Natural killer cell (primary cell): ENCODE results near the gene AP1M1. TPM values are rescaled to one million over a fixed set of nuclear protein-coding genes. Genes with fewer than 3 reads are reported as not detected.

Experiments
- ATAC-seq, 3 donors: fragments of 150-1000 bp in 2 of 3; fragments of 200-7000 bp in 1 of 3; cut with Tn5 transposase; 1 replicate in 1 of 3; 2 replicates in 2 of 3; pipeline ENCODE4 v1.10.0; 2021; ENCODE audit warnings: mild to moderate bottlenecking in 2 of 3, moderate library complexity in 2 of 3
- DNase-seq, 2 donors: peaks; one replicate each; pipeline versions ENCODE4 v3.0.0 to v3.0.0-alpha.2; 2013 to 2021; ENCODE audit warnings: mixed read lengths in 1 of 2
- H3K27ac ChIP-seq: one replicate; pipeline ENCODE4 v1.5.1; 2013; ENCODE audit warnings: mild to moderate bottlenecking, low read length
- H3K27me3 ChIP-seq: one replicate; pipeline ENCODE4 v1.6.1; 2013; ENCODE audit warnings: low read length; ENCODE audit not compliant: control insufficient read depth, insufficient read depth
- H3K36me3 ChIP-seq: one replicate; pipeline ENCODE4 v1.6.1; 2013; ENCODE audit warnings: low read length; ENCODE audit not compliant: control insufficient read depth, insufficient read depth
- H3K4me1 ChIP-seq: one replicate; pipeline ENCODE4 v1.6.1; 2013; ENCODE audit warnings: low read length; ENCODE audit not compliant: control insufficient read depth, insufficient read depth
- H3K4me3 ChIP-seq: one replicate; pipeline ENCODE4 v1.5.1; 2013; ENCODE audit warnings: low read length
- H3K9me3 ChIP-seq: one replicate; pipeline ENCODE4 v1.6.1; 2013; ENCODE audit warnings: low read length; ENCODE audit not compliant: control insufficient read depth, insufficient read depth
- H3K27ac Mint-ChIP-seq, 2 donors: one replicate each; pipeline ENCODE4 v1.8.0; 2022; ENCODE audit warnings: mild to moderate bottlenecking in 2 of 2, mixed read lengths in 2 of 2, moderate library complexity in 1 of 2
- H3K27me3 Mint-ChIP-seq, 2 donors: one replicate each; pipeline ENCODE4 v1.8.0; 2022; ENCODE audit warnings: low read depth in 2 of 2, mixed read lengths in 2 of 2
- H3K36me3 Mint-ChIP-seq: one replicate; pipeline ENCODE4 v1.8.0; 2022; ENCODE audit warnings: mixed read lengths
- H3K4me1 Mint-ChIP-seq, 2 donors: one replicate each; pipeline ENCODE4 v1.8.0; 2022; ENCODE audit warnings: mixed read lengths in 2 of 2
- H3K4me3 Mint-ChIP-seq: one replicate; pipeline ENCODE4 v1.8.0; 2022; ENCODE audit warnings: mild to moderate bottlenecking, moderate library complexity, mixed read lengths
- H3K9me3 Mint-ChIP-seq, 2 donors: one replicate each; pipeline ENCODE4 v1.8.0; 2022; ENCODE audit warnings: mixed read lengths in 2 of 2
- WGBS: methylation state at CpG from one replicate; pipeline ENCODE4 v1.1.7; 2013; ENCODE audit warnings: missing lambda C conversion rate; ENCODE audit not compliant: insufficient coverage; 5-methylcytosine and 5-hydroxymethylcytosine counted together
- intact Hi-C: fragments of 100-400 bp; cut with micrococcal nuclease; formaldehyde crosslinking; loops from one replicate; pipeline ENCODE4 v1.14.2; 2022
- total RNA-seq, 4 donors: library from RNA; stranded (reverse); fragments of 120-200 nt in 1 of 4; gene quantifications; one replicate each; pipeline versions ENCODE4 v1.2.3 to v1.2.4, GENCODE V29; 2013 to 2022
- TF ChIP-seq, protein P1 (sequence below): fragments of 200-600 bp; IDR thresholded peaks from one replicate; pipeline ENCODE4 v1.8.0; 2022; ENCODE audit warnings: antibody characterized with exemption

The AP1M1 gene
- total RNA-seq, 3 donors from 2014 or later (not counting 1 experiment from before 2014, with no cell fraction given), result 99.0 to 124 (median 100) TPM

- Mint-ChIP-seq H3K27ac (no peak overlapping the region), H3K36me3 (no peaks in the 10 kb centered on the region)
Observed at GRCh38 chr19:16257509-16258002, 59.8 kb downstream of the AP1M1 start.

DNA sequence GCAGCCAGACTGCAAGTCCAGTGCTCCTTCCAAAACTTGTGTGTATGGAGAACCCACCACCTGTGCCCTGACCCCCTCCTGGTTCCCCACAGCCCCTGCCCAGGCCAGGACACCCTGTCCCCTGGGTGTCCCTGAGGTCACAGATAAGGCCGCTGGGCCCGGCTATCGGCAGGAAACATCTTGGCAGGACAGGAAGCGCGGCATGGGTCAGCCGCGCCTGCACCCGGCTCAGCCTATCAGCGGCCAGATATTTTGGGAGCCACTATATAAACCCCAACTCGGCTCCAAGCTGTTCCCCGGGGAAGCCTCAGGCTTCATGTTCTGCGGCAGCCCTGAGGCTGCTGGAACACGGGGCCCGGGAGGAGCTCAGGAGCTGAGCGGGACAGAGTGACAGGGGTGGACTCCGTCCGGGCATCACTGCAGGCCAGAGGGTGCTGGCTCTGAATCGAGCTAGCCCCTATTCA is 60.8 kb downstream of the AP1M1 start:
- peaks cover 78% of the 10 kb centered on the region for H3K4me1 ChIP-seq
- no peaks in the 10 kb centered on the region for H3K9me3 ChIP-seq
- H3K4me1 Mint-ChIP-seq, result peaks cover 28 to 51% of the 10 kb centered on the region in 2 donors
- no peak overlapping the region for H3K4me3 Mint-ChIP-seq
- H3K36me3 Mint-ChIP-seq, result no peaks in the 10 kb centered on the region
- peak overlapping the region; percentile 67 for H3K27ac ChIP-seq
- intact Hi-C loops, result no loop called here
- TF ChIP-seq, protein P1, sequence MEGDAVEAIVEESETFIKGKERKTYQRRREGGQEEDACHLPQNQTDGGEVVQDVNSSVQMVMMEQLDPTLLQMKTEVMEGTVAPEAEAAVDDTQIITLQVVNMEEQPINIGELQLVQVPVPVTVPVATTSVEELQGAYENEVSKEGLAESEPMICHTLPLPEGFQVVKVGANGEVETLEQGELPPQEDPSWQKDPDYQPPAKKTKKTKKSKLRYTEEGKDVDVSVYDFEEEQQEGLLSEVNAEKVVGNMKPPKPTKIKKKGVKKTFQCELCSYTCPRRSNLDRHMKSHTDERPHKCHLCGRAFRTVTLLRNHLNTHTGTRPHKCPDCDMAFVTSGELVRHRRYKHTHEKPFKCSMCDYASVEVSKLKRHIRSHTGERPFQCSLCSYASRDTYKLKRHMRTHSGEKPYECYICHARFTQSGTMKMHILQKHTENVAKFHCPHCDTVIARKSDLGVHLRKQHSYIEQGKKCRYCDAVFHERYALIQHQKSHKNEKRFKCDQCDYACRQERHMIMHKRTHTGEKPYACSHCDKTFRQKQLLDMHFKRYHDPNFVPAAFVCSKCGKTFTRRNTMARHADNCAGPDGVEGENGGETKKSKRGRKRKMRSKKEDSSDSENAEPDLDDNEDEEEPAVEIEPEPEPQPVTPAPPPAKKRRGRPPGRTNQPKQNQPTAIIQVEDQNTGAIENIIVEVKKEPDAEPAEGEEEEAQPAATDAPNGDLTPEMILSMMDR, result no peak
- peak in 1 of 3 donors; percentile 58 for ATAC-seq
- H3K36me3 ChIP-seq, result no peaks in the 10 kb centered on the region
- peaks cover 0 to 3% of the 10 kb centered on the region in 2 donors for H3K27me3 Mint-ChIP-seq
- H3K27ac Mint-ChIP-seq, result no peak overlapping the region
- DNase-seq, result no peak
- H3K9me3 Mint-ChIP-seq, result no peaks in the 10 kb centered on the region
- H3K27me3 ChIP-seq, result no peaks in the 10 kb centered on the region
- no peak overlapping the region for H3K4me3 ChIP-seq
- WGBS, result 24% methylated on average over 18 of the region's 18 CpGs

More at GRCh38 chr19:16257509-16258002, 59.8 kb downstream of the AP1M1 start:
- H3K4me3 Mint-ChIP-seq, result no peak overlapping the region
- ATAC-seq (no peak), DNase-seq (no peak)
- 89% methylated on average over 8 of the region's 8 CpGs for WGBS
- Histone ChIP-seq H3K4me3 (no peak overlapping the region), H3K27ac (peak overlapping the region; percentile 57), H3K4me1 (peaks cover 75% of the 10 kb centered on the region), H3K27me3 (no peaks in the 10 kb centered on the region), H3K36me3 (no peaks in the 10 kb centered on the region), H3K9me3 (no peaks in the 10 kb centered on the region)
- peaks cover 0 to 3% of the 10 kb centered on the region in 2 donors for H3K27me3 Mint-ChIP-seq
- intact Hi-C loops, result no loop called here
- peaks cover 25 to 47% of the 10 kb centered on the region in 2 donors for H3K4me1 Mint-ChIP-seq
- H3K9me3 Mint-ChIP-seq, result no peaks in the 10 kb centered on the region
- TF ChIP-seq, protein P1, result no peak

DNA sequence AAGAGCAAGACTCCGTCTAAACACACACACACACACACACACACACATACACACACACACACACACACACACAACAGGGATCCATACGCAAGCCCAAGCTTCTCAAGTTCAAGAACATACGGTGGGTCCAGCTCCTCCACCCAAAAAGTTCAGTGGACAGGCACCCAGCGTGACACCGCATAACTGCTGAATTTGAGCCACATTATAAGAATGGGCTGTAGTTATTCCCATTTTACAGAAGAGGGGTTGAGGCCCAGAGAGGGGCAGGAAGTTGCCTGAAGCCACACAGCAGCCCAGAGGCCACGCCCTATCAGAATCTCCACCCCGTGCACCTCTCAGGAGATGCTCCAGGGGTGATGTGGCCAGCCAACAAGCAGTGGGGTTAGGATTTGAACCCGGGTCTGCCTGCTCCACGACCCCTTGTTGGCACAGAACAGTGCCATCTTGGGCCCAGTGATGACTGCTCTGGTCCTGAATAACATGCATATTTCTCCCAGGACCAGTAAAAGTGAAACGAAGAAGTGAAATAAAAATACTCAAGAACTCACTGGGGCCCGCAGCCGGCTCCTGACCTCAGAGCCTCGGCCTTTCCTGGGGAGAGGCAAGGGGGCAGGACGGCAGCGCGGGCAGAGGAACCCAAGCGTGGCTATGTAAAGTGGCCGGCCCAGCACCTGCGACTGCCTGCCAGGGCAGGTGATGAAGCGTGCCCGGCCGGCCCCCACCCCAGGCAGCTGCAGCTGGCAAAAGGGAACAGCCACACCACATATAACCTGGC is 61.9 kb downstream of the AP1M1 start:
- Mint-ChIP-seq H3K36me3 (no peaks in the 10 kb centered on the region), H3K27me3 (peaks cover 0 to 3% of the 10 kb centered on the region in 2 donors), H3K4me3 (no peak overlapping the region), H3K27ac (peak overlapping the region in 1 of 2 donors; percentile 41), H3K4me1 (peaks cover 28 to 51% of the 10 kb centered on the region in 2 donors), H3K9me3 (no peaks in the 10 kb centered on the region)
- TF ChIP-seq, protein P1, result no peak
- DNase-seq, result no peak
- ATAC-seq, result no peak
- peak overlapping the region; percentile 67 for H3K27ac ChIP-seq
- intact Hi-C loops, result loop anchor here (10.0 kb wide), 1 partner anchor 55 kb away; no protein-coding TSS in a partner anchor
- H3K4me3 ChIP-seq, result no peak overlapping the region
- no peaks in the 10 kb centered on the region for H3K27me3 ChIP-seq
- no peaks in the 10 kb centered on the region for H3K36me3 ChIP-seq
- peaks cover 75% of the 10 kb centered on the region for H3K4me1 ChIP-seq
- no peaks in the 10 kb centered on the region for H3K9me3 ChIP-seq
- 50% methylated on average over 22 of the region's 22 CpGs for WGBS
